Heart left ventricle (tissue), 16 donors: ENCODE data around the gene NMNAT3. TPM values are rescaled to one million over a fixed set of nuclear protein-coding genes. Genes with fewer than 3 reads are reported as not detected.

Source experiments
- ATAC-seq, 4 donors: fragments of 200-7000 bp; cut with Tn5 transposase; one replicate each; pipeline ENCODE4 v1.9.1; 2020 to 2022; ENCODE audit warnings: moderate library complexity in 4 of 4, mild to moderate bottlenecking in 3 of 4, moderate number of reproducible peaks in 1 of 4
- DNase-seq, 5 donors: peaks; one replicate each; pipeline ENCODE4 v3.0.0-alpha.2; 2020
- H3K27ac ChIP-seq, 12 donors: fragments of 200-600 bp; sonication (generic) in 4 of 12; one replicate each; pipeline versions ENCODE4 v1.5.0 to v1.8.0; 2016 to 2022; ENCODE audit warnings: mild to moderate bottlenecking in 2 of 12
- H3K27me3 ChIP-seq, 9 donors: fragments of 200-600 bp; sonication (generic) in 2 of 9; one replicate each; pipeline versions ENCODE4 v1.5.1 to v1.8.0; 2016 to 2022; ENCODE audit warnings: mild to moderate bottlenecking in 3 of 9
- H3K36me3 ChIP-seq, 9 donors: fragments of 200-600 bp; sonication (generic) in 2 of 9; one replicate each; pipeline versions ENCODE4 v1.5.0 to v1.8.0; 2018 to 2022; ENCODE audit warnings: mild to moderate bottlenecking in 2 of 9
- H3K4me1 ChIP-seq, 12 donors: fragments of 200-600 bp; sonication (generic) in 4 of 12; one replicate each; pipeline versions ENCODE4 v1.5.0 to v1.8.0; 2016 to 2022; ENCODE audit warnings: mild to moderate bottlenecking in 3 of 12
- H3K4me3 ChIP-seq, 12 donors: fragments of 200-600 bp; sonication (generic) in 4 of 12; one replicate each; pipeline versions ENCODE4 v1.5.0 to v1.8.0; 2017 to 2022; ENCODE audit warnings: mild to moderate bottlenecking in 9 of 12, moderate library complexity in 4 of 12
- H3K9me3 ChIP-seq, 12 donors: fragments of 200-600 bp; sonication (generic) in 4 of 12; one replicate each; pipeline versions ENCODE4 v1.5.0 to v1.8.0; 2016 to 2022; ENCODE audit warnings: mild to moderate bottlenecking in 1 of 12
- POLR2A ChIP-seq, 2 donors: fragments of 450-650 bp; IDR thresholded peaks; one replicate each; pipeline ENCODE4 v1.6.1; 2017; ENCODE audit warnings: antibody characterized with exemption in 2 of 2, mild to moderate bottlenecking in 2 of 2, moderate library complexity in 2 of 2
- WGBS, 4 donors: extraction: QIAGEN DNeasy Blood & Tissue Kit in 2 of 4; methylation state at CpG; one replicate each; pipeline versions ENCODE4 v1.1.5 to v1.1.7; 2013 to 2018; 5-methylcytosine and 5-hydroxymethylcytosine counted together
- intact Hi-C, 10 donors: fragments of 100-400 bp; cut with DNase I; formaldehyde crosslinking; loops; one replicate each; pipeline versions ENCODE4 v1.11.1 to v1.14.2; 2022
- polyA plus RNA-seq, 2 donors: library from polyadenylated mRNA; stranded (reverse); fragments of 200-250 nt; gene quantifications; one replicate each; pipeline ENCODE4 v1.2.3, GENCODE V29; 2013
- total RNA-seq, 9 donors: library from RNA; depleted of rRNA in 2 of 9; stranded (reverse); fragments of >200 nt in 2 of 9; fragmentation: NEBNext Ultra II Directional in 3 of 9; extraction: Animal tissue kit (Norgen Biotek cat#: 25700) in 3 of 9; gene quantifications; one replicate each; pipeline versions ENCODE4 v1.1.0 to v1.2.4, GENCODE V29; 2016 to 2023
- TF ChIP-seq, protein P1 (sequence below), 12 donors: fragments of 200-600 bp; sonication (generic) in 4 of 12; IDR thresholded peaks; one replicate each; pipeline versions ENCODE4 v1.5.0 to v1.8.0; 2018 to 2022; ENCODE audit warnings: antibody characterized with exemption in 12 of 12, mild to moderate bottlenecking in 5 of 12
- donor health status: ischemic (EF 13 %, LVEDD 7.1; RV severe dilation, severe dysfunction).
- donor health status: healthy with polysubstance abuse.
- donor health status: DM: no; HTN: yes; CAD: no.
- donor health status: DM: no; HTN: no; CAD: no.
- donor health status: ischemic (EF 25% LVEDD 6.9; RV normal size, moderate dysfunction).
- donor health status: ischemic (EF 25% LVEDD 5.7; RV mildly dilated, moderate dysfunction).
- donor health status: healthy.
- donor health status: DM: yes; HTN: yes; CAD: no.
- donor health status: ischemic (EF 35%, LVEDD 5.7; RV mildly dilated, moderate dysfunction).
- donor health status: nonischemic (EF 11% LVEDD 7.7; RV severe dilation, severe dysfunction).
- donor health status: DM: yes; HTN: yes; CAD: no.
- donor health status: PGD.
- donor health status: ischemic (EF 29% LVEDD 5.4; RV normal size, mild dysfunction).
- donor health status: nonischemic (EF 23%, LVEDD 6.1; RV moderate dilation, normal function).

The NMNAT3 gene
- total and polyA plus RNA-seq, 11 donors: 6.5 to 15.4 (median 11.0) TPM

DNA sequence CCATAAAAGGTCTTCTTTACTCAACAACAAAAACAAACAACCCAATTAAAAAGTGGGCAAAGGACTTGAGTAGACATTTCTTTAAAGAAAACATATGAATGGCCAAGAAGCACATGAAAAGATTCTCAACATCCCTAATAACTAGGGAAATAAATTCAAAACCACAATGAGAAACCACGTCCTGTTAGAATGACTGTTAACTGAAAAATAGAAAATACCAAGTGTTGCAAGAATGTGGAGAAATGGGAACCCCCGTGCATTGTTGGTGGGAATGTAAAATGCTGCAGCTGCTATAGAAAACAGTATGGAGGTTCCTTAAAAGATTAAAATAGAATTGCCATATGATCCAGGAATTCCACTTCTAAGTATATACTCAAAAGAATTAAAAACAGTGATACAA is 34.8 kb downstream of the NMNAT3 start:
- peaks cover 0 to 11% (median 0%) of the 10 kb centered on the region in 12 donors for H3K4me1 ChIP-seq
- 82 to 88% (median 84%) methylated on average over 2 of the region's 2 CpGs for WGBS, 4 donors
- DNase-seq (no peak), ATAC-seq (no peak)
- H3K4me3 ChIP-seq: no peak overlapping the region
- TF ChIP-seq, protein P1, sequence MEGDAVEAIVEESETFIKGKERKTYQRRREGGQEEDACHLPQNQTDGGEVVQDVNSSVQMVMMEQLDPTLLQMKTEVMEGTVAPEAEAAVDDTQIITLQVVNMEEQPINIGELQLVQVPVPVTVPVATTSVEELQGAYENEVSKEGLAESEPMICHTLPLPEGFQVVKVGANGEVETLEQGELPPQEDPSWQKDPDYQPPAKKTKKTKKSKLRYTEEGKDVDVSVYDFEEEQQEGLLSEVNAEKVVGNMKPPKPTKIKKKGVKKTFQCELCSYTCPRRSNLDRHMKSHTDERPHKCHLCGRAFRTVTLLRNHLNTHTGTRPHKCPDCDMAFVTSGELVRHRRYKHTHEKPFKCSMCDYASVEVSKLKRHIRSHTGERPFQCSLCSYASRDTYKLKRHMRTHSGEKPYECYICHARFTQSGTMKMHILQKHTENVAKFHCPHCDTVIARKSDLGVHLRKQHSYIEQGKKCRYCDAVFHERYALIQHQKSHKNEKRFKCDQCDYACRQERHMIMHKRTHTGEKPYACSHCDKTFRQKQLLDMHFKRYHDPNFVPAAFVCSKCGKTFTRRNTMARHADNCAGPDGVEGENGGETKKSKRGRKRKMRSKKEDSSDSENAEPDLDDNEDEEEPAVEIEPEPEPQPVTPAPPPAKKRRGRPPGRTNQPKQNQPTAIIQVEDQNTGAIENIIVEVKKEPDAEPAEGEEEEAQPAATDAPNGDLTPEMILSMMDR (IDR thresholded peaks at IDR 0.05): no peak
- no peak for TF ChIP-seq POLR2A (IDR thresholded peaks at IDR 0.05)
- intact Hi-C loops: no loop called here
- no peaks in the 10 kb centered on the region for H3K27me3 ChIP-seq
- no peaks in the 10 kb centered on the region for H3K36me3 ChIP-seq
- H3K9me3 ChIP-seq: peaks cover 0 to 3% (median 0%) of the 10 kb centered on the region in 12 donors
- H3K27ac ChIP-seq: no peak overlapping the region

DNA sequence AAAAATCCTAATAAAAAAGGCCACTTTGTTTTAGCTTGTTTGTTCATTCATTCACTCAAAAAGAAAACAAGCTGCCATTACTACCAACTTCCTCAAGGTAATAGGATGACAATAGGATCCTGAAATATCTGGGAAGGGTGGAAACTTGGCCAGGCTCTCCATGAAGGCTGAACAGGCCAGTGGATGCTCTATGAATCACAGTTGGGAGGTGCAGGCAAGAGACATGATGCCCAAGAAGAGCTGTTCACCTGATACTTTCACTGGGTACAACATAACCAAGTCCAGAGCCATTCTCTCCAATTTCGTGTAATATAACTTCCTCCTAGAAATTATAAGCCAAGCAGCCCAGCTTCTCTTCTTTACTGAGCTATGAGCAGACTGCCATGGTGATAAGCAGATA is 37.3 kb downstream of the NMNAT3 start:
- H3K4me3 ChIP-seq: no peak overlapping the region
- TF ChIP-seq POLR2A (IDR thresholded peaks at IDR 0.05): no peak
- TF ChIP-seq, protein P1 (IDR thresholded peaks at IDR 0.05): no peak
- H3K27me3 ChIP-seq: no peaks in the 10 kb centered on the region
- H3K9me3 ChIP-seq: peaks cover 0 to 3% (median 0%) of the 10 kb centered on the region in 12 donors
- H3K27ac ChIP-seq: no peak overlapping the region
- intact Hi-C loops: no loop called here
- ATAC-seq (no peak), DNase-seq (no peak)
- H3K36me3 ChIP-seq: no peaks in the 10 kb centered on the region
- WGBS, 4 donors: 74 to 91% (median 78%) methylated on average over 1 of the region's 1 CpG
- peaks cover 0 to 11% (median 0%) of the 10 kb centered on the region in 12 donors for H3K4me1 ChIP-seq

DNA sequence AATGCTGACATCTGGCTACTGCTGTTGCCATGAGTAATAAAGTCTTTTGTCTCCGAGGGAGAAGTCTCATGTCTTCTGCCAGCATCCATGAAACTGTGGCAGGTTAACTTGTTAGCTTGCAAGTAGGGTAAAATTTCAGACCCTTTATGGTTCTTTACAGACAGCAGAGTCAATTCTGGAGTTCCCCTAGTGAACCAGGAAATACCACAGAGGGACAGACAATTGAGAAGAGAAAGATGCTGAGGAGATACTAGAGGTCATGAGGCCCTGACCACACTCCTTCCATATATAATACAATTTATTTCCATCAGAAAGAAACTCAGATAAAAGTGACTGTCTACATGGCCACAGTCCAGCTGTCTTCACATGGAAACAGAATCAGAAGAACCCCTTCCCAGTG is 38.1 kb downstream of the NMNAT3 start:
- WGBS, 4 donors: 52 to 75% (median 63%) methylated on average over 1 of the region's 1 CpG
- no peak overlapping the region for H3K4me3 ChIP-seq
- peaks cover 0 to 11% (median 0%) of the 10 kb centered on the region in 12 donors for H3K4me1 ChIP-seq
- ATAC-seq (no peak), DNase-seq (no peak)
- intact Hi-C loops: no loop called here
- peaks cover 0 to 3% (median 0%) of the 10 kb centered on the region in 12 donors for H3K9me3 ChIP-seq
- H3K36me3 ChIP-seq: no peaks in the 10 kb centered on the region
- H3K27ac ChIP-seq: no peak overlapping the region
- TF ChIP-seq, protein P1 (IDR thresholded peaks at IDR 0.05): no peak
- TF ChIP-seq POLR2A (IDR thresholded peaks at IDR 0.05): no peak
- no peaks in the 10 kb centered on the region for H3K27me3 ChIP-seq

DNA sequence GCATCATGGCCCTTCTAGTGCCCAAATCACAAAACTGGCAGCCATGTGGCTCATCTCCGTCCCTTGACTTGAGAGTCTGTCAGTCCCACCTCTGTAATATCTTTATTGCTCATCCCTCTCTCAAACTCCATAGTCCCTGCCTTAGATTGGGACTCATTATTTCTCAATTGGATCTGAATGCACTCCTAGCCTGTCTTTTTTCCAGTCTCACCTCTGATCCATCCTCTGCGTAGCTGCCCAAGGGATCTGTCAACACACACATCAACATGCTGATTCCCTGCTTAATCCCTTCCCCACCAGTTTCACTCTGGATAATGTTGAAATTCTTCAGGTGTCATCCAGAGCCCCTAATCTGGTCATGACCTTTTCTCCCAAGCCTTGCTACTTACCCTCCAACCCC is 39.3 kb downstream of the NMNAT3 start:
- DNase-seq (no peak), ATAC-seq (peak in 2 of 4 donors; percentile 24 to 37)
- intact Hi-C loops: no loop called here
- no peak for TF ChIP-seq POLR2A (IDR thresholded peaks at IDR 0.05)
- TF ChIP-seq, protein P1 (IDR thresholded peaks at IDR 0.05): no peak
- Histone ChIP-seq H3K4me1 (peaks cover 0 to 11% (median 0%) of the 10 kb centered on the region in 12 donors), H3K4me3 (no peak overlapping the region), H3K27ac (no peak overlapping the region), H3K27me3 (no peaks in the 10 kb centered on the region), H3K9me3 (no peaks in the 10 kb centered on the region), H3K36me3 (peaks cover 0 to 9% (median 0%) of the 10 kb centered on the region in 9 donors)
- WGBS, 4 donors: 51 to 67% (median 59%) methylated on average over 2 of the region's 2 CpGs
